GM19463 (cell line): Measurements from ENCODE around the gene RAB11A.

Experiments used
- ATAC-seq: cut with Tn5 transposase; IDR thresholded peaks from one replicate; pipeline ENCODE4 v1.9.1; 2021; ENCODE audit warnings: mild to moderate bottlenecking, moderate library complexity; ENCODE audit not compliant: unreplicated experiment

Gene RAB11A

DNA sequence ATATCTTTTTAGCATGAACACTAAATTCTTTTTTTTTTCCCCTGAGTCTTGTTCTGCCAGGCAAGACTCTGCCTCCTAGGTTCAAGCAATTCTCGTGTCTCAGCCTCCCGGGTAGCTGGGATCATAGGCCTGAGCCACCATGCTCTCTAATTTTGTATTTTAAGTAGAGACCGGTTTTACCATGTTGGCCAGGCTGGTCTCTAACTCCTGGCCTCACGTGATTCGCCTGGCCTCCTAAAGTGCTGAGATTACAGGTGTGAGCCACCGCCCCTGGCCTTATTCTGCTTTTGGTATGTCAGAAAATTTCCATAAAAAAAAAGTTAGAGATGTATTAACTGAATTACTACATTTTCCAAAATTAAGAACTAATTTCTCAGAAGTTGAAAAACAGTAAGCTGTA is 14.3 kb downstream of the RAB11A start:
- ATAC-seq = no peak

- no peak for ATAC-seq
Observed at GRCh38 chr15:65884511-65884910, 15.2 kb downstream of the RAB11A start.

- no peak for ATAC-seq
Observed at GRCh38 chr15:65885668-65886218, 16.5 kb downstream of the RAB11A start.

DNA sequence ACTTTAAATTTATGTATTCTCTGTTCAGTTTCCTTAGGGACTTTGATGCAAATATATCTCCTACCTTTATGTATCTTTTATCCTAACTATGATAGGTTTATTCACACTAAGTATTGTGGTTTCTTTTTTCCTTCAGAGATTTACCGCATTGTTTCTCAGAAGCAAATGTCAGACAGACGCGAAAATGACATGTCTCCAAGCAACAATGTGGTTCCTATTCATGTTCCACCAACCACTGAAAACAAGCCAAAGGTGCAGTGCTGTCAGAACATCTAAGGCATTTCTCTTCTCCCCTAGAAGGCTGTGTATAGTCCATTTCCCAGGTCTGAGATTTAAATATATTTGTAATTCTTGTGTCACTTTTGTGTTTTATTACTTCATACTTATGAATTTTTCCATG is 18.3 kb downstream of the RAB11A start:
- no peak for ATAC-seq

GRCh38 chr15:65888981-65889380 is 19.7 kb downstream of the RAB11A start:
- ATAC-seq = peak; percentile 50

DNA sequence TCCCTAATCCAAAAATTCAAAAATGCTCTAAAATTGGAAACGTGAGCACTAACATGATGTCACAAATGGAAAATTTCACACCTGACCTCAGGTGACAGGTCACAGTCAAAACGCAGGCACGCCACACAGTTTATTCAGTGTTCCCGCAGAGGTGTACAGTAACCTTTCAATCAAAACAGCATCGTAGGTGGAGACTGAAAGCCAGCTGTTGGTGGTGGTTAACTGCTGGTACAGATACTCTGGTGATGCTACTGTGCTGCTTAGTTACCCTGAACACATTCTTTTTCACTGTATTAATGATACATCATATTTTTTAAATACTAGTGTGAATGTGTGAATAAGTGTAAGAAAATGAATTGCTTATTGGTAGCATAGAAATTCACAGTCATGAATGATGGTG is 23.8 kb downstream of the RAB11A start:
- no peak for ATAC-seq

GRCh38 chr15:65896236-65896635 is 26.9 kb downstream of the RAB11A start:
- no peak for ATAC-seq

- no peak for ATAC-seq
Observed at GRCh38 chr15:65900488-65900887, 31.2 kb downstream of the RAB11A start.

GRCh38 chr15:65901336-65901735 is 32.0 kb downstream of the RAB11A start:
- ATAC-seq = no peak

GRCh38 chr15:65901836-65902235 is 32.5 kb downstream of the RAB11A start:
- ATAC-seq = no peak

DNA sequence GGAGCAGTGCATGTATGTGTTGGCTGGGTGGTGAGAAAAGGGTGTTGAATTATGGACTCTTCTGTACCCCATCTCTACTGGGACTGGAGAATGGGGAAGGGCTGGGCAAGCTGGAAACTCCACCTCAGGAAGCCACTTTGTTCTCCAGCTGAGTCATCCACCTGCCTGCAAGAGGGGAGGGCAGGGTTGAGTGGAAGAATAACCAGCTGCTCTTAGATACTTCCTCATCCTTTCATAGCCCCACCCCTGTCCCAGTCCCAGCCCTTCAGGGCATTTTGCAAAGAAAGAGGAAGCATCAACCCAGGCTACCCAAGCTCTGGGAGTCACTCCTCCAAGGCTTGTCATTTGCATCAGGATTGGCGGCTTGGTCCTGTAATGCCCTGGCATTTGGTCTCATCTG is 33.1 kb downstream of the RAB11A start:
- peak; percentile 65 for ATAC-seq

DNA sequence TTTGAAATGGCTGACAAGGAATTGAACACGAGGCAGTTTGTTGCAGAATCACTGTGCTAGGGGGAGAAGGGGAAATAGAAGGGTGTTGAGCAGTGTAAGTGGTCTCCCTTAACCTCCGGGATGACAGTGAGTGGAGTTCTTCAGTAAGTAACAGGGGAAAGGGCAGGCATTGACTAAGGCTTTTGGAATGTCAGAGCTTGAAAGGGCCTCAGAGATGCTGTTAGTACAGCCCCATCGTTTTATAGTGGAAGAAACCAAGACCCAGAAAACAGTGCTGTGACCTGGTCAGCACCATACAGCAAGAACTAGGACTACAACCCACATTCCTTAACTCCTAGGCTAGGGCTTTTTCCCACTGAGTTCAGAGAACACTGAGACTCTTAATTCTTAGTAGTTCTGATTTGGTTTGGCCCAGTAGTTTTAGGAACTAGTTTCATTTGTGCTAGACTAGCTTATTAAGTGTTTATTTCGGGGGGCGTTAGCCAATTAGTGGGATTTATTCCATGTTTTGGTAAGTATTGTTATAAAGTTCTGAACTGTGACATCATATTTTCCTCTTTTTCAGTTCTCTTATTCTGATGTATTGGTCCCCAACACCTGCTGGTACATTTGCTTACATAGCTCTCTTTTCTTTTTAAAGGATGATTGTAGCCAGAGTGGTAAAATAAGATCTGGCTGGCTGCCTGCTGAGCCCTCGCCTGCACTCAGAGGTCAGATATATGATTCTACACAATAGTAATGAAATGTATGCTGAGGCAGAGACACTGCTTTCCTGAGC is 34.2 kb downstream of the RAB11A start:
- no peak for ATAC-seq

DNA sequence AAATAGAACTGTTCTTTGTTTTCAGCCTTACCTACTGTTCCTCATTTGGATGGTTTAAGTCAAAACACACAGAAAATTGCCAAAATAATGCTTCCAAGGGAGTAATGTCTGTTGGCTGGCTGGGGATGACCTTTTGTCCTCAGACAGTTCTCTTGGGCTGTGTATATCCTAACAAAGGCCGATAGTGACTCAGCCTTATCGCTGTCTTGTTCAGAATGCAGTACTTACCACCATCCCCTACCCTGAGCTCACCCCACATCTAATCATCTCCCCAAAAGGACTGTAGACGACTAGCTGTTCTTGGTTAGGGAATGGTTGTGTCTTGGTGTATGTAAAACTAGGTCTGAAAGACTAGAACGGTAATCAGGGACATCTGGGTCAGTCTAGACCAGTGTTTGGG is 35.0 kb downstream of the RAB11A start:
- no peak for ATAC-seq

DNA sequence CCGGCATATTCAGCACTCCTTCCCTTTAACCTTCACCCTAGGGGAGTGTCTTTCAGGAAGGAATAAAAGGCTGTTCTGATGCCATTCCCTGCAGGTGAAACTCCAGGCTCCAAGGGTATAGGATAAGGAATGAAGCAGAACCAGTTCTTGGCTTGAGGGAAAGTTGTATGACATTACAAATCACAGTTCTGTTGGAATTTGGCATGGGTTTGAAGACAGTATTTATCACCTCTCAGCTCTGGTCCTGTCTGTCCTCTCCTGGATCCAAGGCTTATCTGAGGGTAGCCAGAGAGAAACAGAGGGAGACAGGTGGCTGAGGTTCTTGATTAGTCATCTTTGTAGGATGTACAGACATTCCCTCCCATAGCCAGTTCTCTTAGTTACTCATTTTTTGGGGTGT is 37.1 kb downstream of the RAB11A start:
- ATAC-seq = no peak

GRCh38 chr15:65907661-65908060 is 38.4 kb downstream of the RAB11A start:
- no peak for ATAC-seq

DNA sequence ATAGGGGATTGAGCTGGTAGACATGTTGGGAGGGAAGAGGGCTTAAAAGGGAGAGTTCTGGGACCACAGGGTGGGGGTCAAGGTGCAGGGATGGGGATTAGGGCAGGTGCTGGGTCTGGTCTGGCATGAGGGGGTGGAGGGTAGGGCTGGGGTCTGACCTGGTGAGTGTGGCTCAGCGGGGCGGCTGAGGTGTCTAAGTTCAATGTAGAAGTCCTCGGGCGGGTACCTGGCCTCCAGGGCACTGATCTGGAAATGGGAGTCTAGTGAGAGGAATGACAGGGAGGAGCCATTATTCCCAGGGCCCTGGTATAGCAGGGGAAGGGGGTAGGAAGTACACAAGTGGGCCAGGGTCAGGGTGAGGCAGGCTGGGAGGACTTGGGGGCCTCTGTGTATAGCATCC is 39.6 kb downstream of the RAB11A start:
- no peak for ATAC-seq

DNA sequence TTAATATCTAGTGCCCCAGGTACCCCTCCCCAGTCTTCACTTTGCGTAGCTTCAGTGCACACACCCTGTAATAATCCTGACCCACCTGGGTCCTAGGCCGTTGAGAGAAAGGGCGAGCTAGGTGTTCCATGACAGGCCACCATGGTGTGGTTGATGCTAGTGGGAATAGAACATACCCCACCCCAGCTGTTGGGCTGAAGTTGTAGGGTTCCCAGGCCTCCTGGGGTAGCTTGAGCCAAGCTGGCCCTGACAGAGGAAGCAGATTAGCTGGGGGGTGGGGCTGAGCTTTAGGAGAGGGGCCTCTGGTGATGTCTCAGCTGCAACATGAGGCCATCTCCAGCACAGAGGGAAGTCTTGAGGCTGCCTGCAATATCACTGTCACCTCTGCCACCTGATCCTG is 40.5 kb downstream of the RAB11A start:
- ATAC-seq = no peak

GRCh38 chr15:65910341-65910740 is 41.0 kb downstream of the RAB11A start:
- ATAC-seq = no peak

GRCh38 chr15:65912235-65912634 is 42.9 kb downstream of the RAB11A start:
- ATAC-seq = no peak

DNA sequence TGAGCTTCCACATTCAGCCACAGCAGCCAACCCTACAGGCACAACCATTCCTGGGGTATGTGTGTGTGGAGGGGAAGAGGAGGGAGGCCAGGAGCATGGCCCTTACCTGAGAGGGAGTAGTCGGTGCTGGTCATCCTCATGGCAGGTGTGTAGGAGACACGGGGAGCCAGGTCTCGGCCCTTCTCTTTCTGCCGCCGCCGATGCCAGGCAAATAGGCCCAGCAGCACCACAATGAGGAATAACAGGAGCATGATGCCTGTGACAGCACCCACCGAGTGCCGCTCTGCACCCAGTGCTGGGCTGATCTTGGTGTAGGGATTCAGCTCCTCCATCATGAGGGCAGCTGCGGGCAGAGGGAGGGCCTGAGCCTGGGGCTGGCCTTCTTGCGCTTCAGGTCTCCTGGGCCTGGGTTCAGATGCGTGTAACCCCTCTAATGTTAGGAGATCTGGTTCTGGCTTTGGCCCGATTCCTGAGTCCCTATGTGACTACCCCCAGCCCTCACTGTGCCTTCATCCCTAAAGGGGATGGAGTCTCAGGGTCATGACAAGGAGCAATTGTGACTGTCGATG is 44.4 kb downstream of the RAB11A start:
- no peak for ATAC-seq

DNA sequence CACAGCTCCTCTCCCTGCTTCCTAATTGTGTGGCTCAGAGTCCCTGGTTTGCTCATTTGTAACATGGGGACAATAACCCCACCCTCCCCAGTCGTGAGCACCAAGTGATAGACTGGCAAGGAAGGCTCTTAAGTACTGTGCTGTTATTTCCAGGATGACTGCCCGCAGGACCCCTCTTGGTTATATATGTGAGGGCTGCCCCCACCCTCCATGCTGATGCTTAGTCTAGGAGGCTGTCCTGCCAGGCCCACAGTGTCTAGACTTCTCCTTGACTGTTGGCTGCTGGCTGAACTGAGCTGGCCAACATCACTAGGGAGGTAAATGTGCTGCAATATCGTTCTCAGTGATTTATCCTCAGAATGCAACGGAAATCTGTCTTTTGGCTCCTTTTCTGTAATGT is 45.1 kb downstream of the RAB11A start:
- no peak for ATAC-seq
